Measurements from ENCODE around the gene PNLIPRP1.

PNLIPRP1 gene

GRCh38 chr10:116648903-116649302 lies 58.1 kb downstream of the PNLIPRP1 start:
- Histone ChIP-seq H2BK5ac (ENCODE audit: low read length) (no peak overlapping the region), H3K4me1 (ENCODE audit: control insufficient read depth in 2 of 2, insufficient read depth in 1 of 2, low read depth in 1 of 2, low read length in 2 of 2) (no peaks in the 10 kb centered on the region), H3K79me1 (ENCODE audit: low read depth, low read length) (no peaks in the 10 kb centered on the region), H2AK5ac (ENCODE audit: low read depth, low read length) (no peak overlapping the region), H2BK120ac (ENCODE audit: low read depth, low read length) (no peak overlapping the region), H2BK15ac (ENCODE audit: low read length) (no peak overlapping the region), H4K91ac (ENCODE audit: low read depth, low read length, poor library complexity) (no peak overlapping the region), H3K9me3 (replicated peaks in 1 of 2; ENCODE audit: control insufficient read depth in 2 of 2, insufficient read depth in 1 of 2, low read depth in 1 of 2, low read length in 2 of 2) (no peaks in the 10 kb centered on the region), H3K4me2 (ENCODE audit: insufficient read depth, low read length, poor library complexity, severe bottlenecking) (no peak overlapping the region), H3K4me3 (ENCODE audit: low read length in 2 of 2) (no peak overlapping the region), H3K14ac (ENCODE audit: low read length) (no peak overlapping the region), H4K8ac (ENCODE audit: low read depth, low read length) (no peak overlapping the region), H3K18ac (ENCODE audit: low read length) (no peak overlapping the region), H3K23ac (ENCODE audit: low read depth, low read length, poor library complexity) (no peak overlapping the region), H3K27ac (replicated peaks; ENCODE audit: low read length) (no peak overlapping the region), H2BK12ac (ENCODE audit: low read length) (no peak overlapping the region), H3K36me3 (replicated peaks in 1 of 2; ENCODE audit: control insufficient read depth in 2 of 2, insufficient read depth in 2 of 2, low read length in 2 of 2) (no peaks in the 10 kb centered on the region), H2AFZ (ENCODE audit: low read length) (no peak overlapping the region), H3K9ac (ENCODE audit: low read depth, low read length, poor library complexity) (no peak overlapping the region), H3K27me3 (ENCODE audit: control insufficient read depth in 3 of 3, insufficient read depth in 3 of 3, low read depth in 1 of 3, low read length in 3 of 3) (no peaks in the 10 kb centered on the region), H3K4ac (ENCODE audit: low read length) (no peak overlapping the region)
- no CpG with 5 or more reads among the region's 8 CpGs for WGBS, 2 donors (ENCODE audit: extremely low coverage in 2 of 2, insufficient read length in 2 of 2, insufficient replicate concordance in 1 of 2)
- no peak for DNase-seq (ENCODE audit: low spot score)

GRCh38 chr10:116653885-116654284 lies 63.1 kb downstream of the PNLIPRP1 start:
- no peak overlapping the region for H3K9ac ChIP-seq (ENCODE audit: low read depth, low read length, poor library complexity)
- no peaks in the 10 kb centered on the region for H3K9me3 ChIP-seq (replicated peaks in 1 of 2; ENCODE audit: control insufficient read depth in 2 of 2, insufficient read depth in 1 of 2, low read depth in 1 of 2, low read length in 2 of 2)
- no peak overlapping the region for H3K14ac ChIP-seq (ENCODE audit: low read length)
- no peak overlapping the region for H2BK12ac ChIP-seq (ENCODE audit: low read length)
- H3K4ac ChIP-seq (ENCODE audit: low read length): no peak overlapping the region
- H4K91ac ChIP-seq (ENCODE audit: low read depth, low read length, poor library complexity): no peak overlapping the region
- no peak overlapping the region for H2AFZ ChIP-seq (ENCODE audit: low read length)
- no peaks in the 10 kb centered on the region for H3K27me3 ChIP-seq (ENCODE audit: control insufficient read depth in 3 of 3, insufficient read depth in 3 of 3, low read depth in 1 of 3, low read length in 3 of 3)
- no peak overlapping the region for H2BK120ac ChIP-seq (ENCODE audit: low read depth, low read length)
- no peak overlapping the region for H3K4me2 ChIP-seq (ENCODE audit: insufficient read depth, low read length, poor library complexity, severe bottlenecking)
- no peak overlapping the region for H2BK15ac ChIP-seq (ENCODE audit: low read length)
- H3K4me3 ChIP-seq (ENCODE audit: low read length in 2 of 2): no peak overlapping the region
- no peak overlapping the region for H3K27ac ChIP-seq (replicated peaks; ENCODE audit: low read length)
- no peak overlapping the region for H4K8ac ChIP-seq (ENCODE audit: low read depth, low read length)
- H3K4me1 ChIP-seq (ENCODE audit: control insufficient read depth in 2 of 2, insufficient read depth in 1 of 2, low read depth in 1 of 2, low read length in 2 of 2): no peaks in the 10 kb centered on the region
- H3K18ac ChIP-seq (ENCODE audit: low read length): no peak overlapping the region
- DNase-seq (ENCODE audit: low spot score): no peak
- no peak overlapping the region for H3K23ac ChIP-seq (ENCODE audit: low read depth, low read length, poor library complexity)
- H2BK5ac ChIP-seq (ENCODE audit: low read length): no peak overlapping the region
- no peaks in the 10 kb centered on the region for H3K79me1 ChIP-seq (ENCODE audit: low read depth, low read length)
- no CpG with 5 or more reads among the region's 1 CpG for WGBS, 2 donors (ENCODE audit: extremely low coverage in 2 of 2, insufficient read length in 2 of 2, insufficient replicate concordance in 1 of 2)
- H2AK5ac ChIP-seq (ENCODE audit: low read depth, low read length): no peak overlapping the region
- H3K36me3 ChIP-seq (replicated peaks in 1 of 2; ENCODE audit: control insufficient read depth in 2 of 2, insufficient read depth in 2 of 2, low read length in 2 of 2): no peaks in the 10 kb centered on the region

GRCh38 chr10:116654816-116655215 lies 64.1 kb downstream of the PNLIPRP1 start:
- Histone ChIP-seq H3K27ac (replicated peaks; ENCODE audit: low read length) (no peak overlapping the region), H3K4me3 (ENCODE audit: low read length in 2 of 2) (no peak overlapping the region), H2BK120ac (ENCODE audit: low read depth, low read length) (no peak overlapping the region), H2BK12ac (ENCODE audit: low read length) (no peak overlapping the region), H3K18ac (ENCODE audit: low read length) (no peak overlapping the region), H3K27me3 (ENCODE audit: control insufficient read depth in 3 of 3, insufficient read depth in 3 of 3, low read depth in 1 of 3, low read length in 3 of 3) (no peaks in the 10 kb centered on the region), H3K4me2 (ENCODE audit: insufficient read depth, low read length, poor library complexity, severe bottlenecking) (no peak overlapping the region), H3K79me1 (ENCODE audit: low read depth, low read length) (no peaks in the 10 kb centered on the region), H3K36me3 (replicated peaks in 1 of 2; ENCODE audit: control insufficient read depth in 2 of 2, insufficient read depth in 2 of 2, low read length in 2 of 2) (no peaks in the 10 kb centered on the region), H2AFZ (ENCODE audit: low read length) (no peak overlapping the region), H2BK5ac (ENCODE audit: low read length) (no peak overlapping the region), H3K9ac (ENCODE audit: low read depth, low read length, poor library complexity) (no peak overlapping the region), H3K9me3 (replicated peaks in 1 of 2; ENCODE audit: control insufficient read depth in 2 of 2, insufficient read depth in 1 of 2, low read depth in 1 of 2, low read length in 2 of 2) (no peaks in the 10 kb centered on the region), H3K4me1 (ENCODE audit: control insufficient read depth in 2 of 2, insufficient read depth in 1 of 2, low read depth in 1 of 2, low read length in 2 of 2) (no peaks in the 10 kb centered on the region), H3K23ac (ENCODE audit: low read depth, low read length, poor library complexity) (no peak overlapping the region), H4K8ac (ENCODE audit: low read depth, low read length) (no peak overlapping the region), H4K91ac (ENCODE audit: low read depth, low read length, poor library complexity) (no peak overlapping the region), H3K14ac (ENCODE audit: low read length) (no peak overlapping the region), H3K4ac (ENCODE audit: low read length) (no peak overlapping the region), H2AK5ac (ENCODE audit: low read depth, low read length) (no peak overlapping the region), H2BK15ac (ENCODE audit: low read length) (no peak overlapping the region)
- DNase-seq (ENCODE audit: low spot score): no peak
- no CpG with 5 or more reads among the region's 4 CpGs for WGBS, 2 donors (ENCODE audit: extremely low coverage in 2 of 2, insufficient read length in 2 of 2, insufficient replicate concordance in 1 of 2)

- H3K27me3 ChIP-seq (ENCODE audit: control insufficient read depth in 3 of 3, insufficient read depth in 3 of 3, low read depth in 1 of 3, low read length in 3 of 3): no peaks in the 10 kb centered on the region
- no peak for DNase-seq (ENCODE audit: low spot score)
- H3K9me3 ChIP-seq (replicated peaks in 1 of 2; ENCODE audit: control insufficient read depth in 2 of 2, insufficient read depth in 1 of 2, low read depth in 1 of 2, low read length in 2 of 2): no peaks in the 10 kb centered on the region
- H3K4me1 ChIP-seq (ENCODE audit: control insufficient read depth in 2 of 2, insufficient read depth in 1 of 2, low read depth in 1 of 2, low read length in 2 of 2): no peaks in the 10 kb centered on the region
- H3K9ac ChIP-seq (ENCODE audit: low read depth, low read length, poor library complexity): no peak overlapping the region
- H4K91ac ChIP-seq (ENCODE audit: low read depth, low read length, poor library complexity): no peak overlapping the region
- no peak overlapping the region for H2BK12ac ChIP-seq (ENCODE audit: low read length)
- no peak overlapping the region for H3K18ac ChIP-seq (ENCODE audit: low read length)
- H2BK5ac ChIP-seq (ENCODE audit: low read length): no peak overlapping the region
- H3K4ac ChIP-seq (ENCODE audit: low read length): no peak overlapping the region
- no peak overlapping the region for H2BK15ac ChIP-seq (ENCODE audit: low read length)
- no peak overlapping the region for H3K14ac ChIP-seq (ENCODE audit: low read length)
- H3K36me3 ChIP-seq (replicated peaks in 1 of 2; ENCODE audit: control insufficient read depth in 2 of 2, insufficient read depth in 2 of 2, low read length in 2 of 2): no peaks in the 10 kb centered on the region
- H3K4me3 ChIP-seq (ENCODE audit: low read length in 2 of 2): no peak overlapping the region
- H2AK5ac ChIP-seq (ENCODE audit: low read depth, low read length): no peak overlapping the region
- H4K8ac ChIP-seq (ENCODE audit: low read depth, low read length): no peak overlapping the region
- H2BK120ac ChIP-seq (ENCODE audit: low read depth, low read length): no peak overlapping the region
- no CpG with 5 or more reads among the region's 2 CpGs for WGBS, 2 donors (ENCODE audit: extremely low coverage in 2 of 2, insufficient read length in 2 of 2, insufficient replicate concordance in 1 of 2)
- H3K23ac ChIP-seq (ENCODE audit: low read depth, low read length, poor library complexity): no peak overlapping the region
- H3K4me2 ChIP-seq (ENCODE audit: insufficient read depth, low read length, poor library complexity, severe bottlenecking): no peak overlapping the region
- no peak overlapping the region for H2AFZ ChIP-seq (ENCODE audit: low read length)
- H3K79me1 ChIP-seq (ENCODE audit: low read depth, low read length): no peaks in the 10 kb centered on the region
- no peak overlapping the region for H3K27ac ChIP-seq (replicated peaks; ENCODE audit: low read length)
Observed at GRCh38 chr10:116655568-116655967, 64.8 kb downstream of the PNLIPRP1 start.
